ENCODE measurements around the gene HOXB5. TPM values are rescaled to one million over a fixed set of nuclear protein-coding genes. Genes with fewer than 3 reads are reported as not detected.

Gene HOXB5
- total and polyA plus RNA-seq, 2 donors (not counting 1 experiment from before 2014, with no cell fraction given): not detected

DNA sequence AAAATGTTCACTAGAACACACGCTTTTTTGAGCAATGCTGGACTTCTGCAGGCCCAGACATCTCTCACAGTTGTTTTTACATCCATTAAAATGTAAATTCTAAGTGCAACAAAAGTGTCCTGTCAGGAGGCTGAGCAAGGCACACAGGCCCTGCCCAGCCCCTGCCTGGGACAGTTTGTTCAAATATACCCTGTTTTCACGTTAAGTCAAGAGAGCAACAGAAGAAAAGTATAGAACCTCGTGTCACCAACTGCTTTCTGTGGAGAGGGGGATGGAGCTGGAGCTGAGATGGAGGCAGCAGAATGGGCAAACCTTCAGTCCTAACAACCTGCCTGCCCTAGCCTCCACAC, 44.3 kb downstream of the HOXB5 start:
- ChIA-PET POLR2A (interaction anchor here (0.7 kb wide), 1 partner anchor 441 kb away, joined by 4 read pairs; no protein-coding TSS in a partner anchor), CTCF (interaction anchor here (0.6 to 1.1 kb wide), 2 partner anchors 197 to 292 kb away, joined by 4 read pairs; no protein-coding TSS in a partner anchor)
- Mint-ChIP-seq H3K27ac (no peak overlapping the region), H3K4me3 (no peak overlapping the region), H3K9me3 (ENCODE audit: insufficient read depth) (no peaks in the 10 kb centered on the region), H3K4me1 (peaks cover 8% of the 10 kb centered on the region), H3K27me3 (peaks cover 37% of the 10 kb centered on the region)
- peaks cover 17 to 21% of the 10 kb centered on the region in 2 donors for H3K4me1 ChIP-seq (ENCODE audit: control insufficient read depth in 2 of 2, insufficient read depth in 2 of 2, low read length in 2 of 2)
- no peak for DNase-seq
- intact Hi-C loops (cut with micrococcal nuclease): loop anchor here (10.0 kb wide), 1 partner anchor 54 kb away; no protein-coding TSS in a partner anchor
- no peak overlapping the region for H3K4me2 ChIP-seq (replicated peaks; ENCODE audit: low read depth, low read length, poor library complexity, severe bottlenecking)
- H3K9me3 ChIP-seq (ENCODE audit: control extremely low read depth in 1 of 3, control insufficient read depth in 2 of 3, insufficient read depth in 1 of 3, low read length in 2 of 3): peaks cover 0 to 3% (median 0%) of the 10 kb centered on the region in 3 donors
- no peak overlapping the region for H3K4me3 ChIP-seq (ENCODE audit: control extremely low read depth in 1 of 5, extremely low read depth in 1 of 5, insufficient read depth in 1 of 5, low read depth in 2 of 5, low read length in 4 of 5)
- WGBS (ENCODE audit: insufficient coverage): 100% methylated on average over 1 of the region's 3 CpGs
- TF ChIP-seq EZH2 (IDR thresholded peaks at IDR 0.05; ENCODE audit: borderline replicate concordance, insufficient read depth, low read depth, low read length, poor library complexity, severe bottlenecking) (no peak), CTCF (IDR thresholded peaks at IDR 0.05) (no peak)
- H3K79me2 ChIP-seq (ENCODE audit: control insufficient read depth, insufficient read depth, low read length): no peaks in the 10 kb centered on the region
- no peaks in the 10 kb centered on the region for H4K20me1 ChIP-seq (ENCODE audit: control insufficient read depth, insufficient read depth, low read length, poor library complexity, severe bottlenecking)
- H3K9ac ChIP-seq (ENCODE audit: low read length): no peak overlapping the region
- no peak overlapping the region for H2AFZ ChIP-seq (ENCODE audit: insufficient read depth, low read depth, low read length, poor library complexity, severe bottlenecking)
- no peaks in the 10 kb centered on the region for H3K36me3 ChIP-seq (replicated peaks in 1 of 2; ENCODE audit: control extremely low read depth in 1 of 2, control insufficient read depth in 1 of 2, extremely low read depth in 1 of 2, insufficient read depth in 2 of 2, low read length in 1 of 2)
- peaks cover 0 to 31% (median 10%) of the 10 kb centered on the region in 4 experiments for H3K27me3 ChIP-seq (replicated peaks in 1 of 4; ENCODE audit: control extremely low read depth in 1 of 4, control insufficient read depth in 3 of 4, insufficient read depth in 4 of 4, low read length in 3 of 4)
- no peak overlapping the region for H3K27ac ChIP-seq (ENCODE audit: low read length in 2 of 2)
- ATAC-seq (ENCODE audit: low read depth): no peak

- intact Hi-C loops (cut with micrococcal nuclease): loop anchor here (10.0 kb wide), 1 partner anchor 54 kb away; no protein-coding TSS in a partner anchor
- Histone ChIP-seq H3K9me3 (ENCODE audit: control extremely low read depth in 1 of 3, control insufficient read depth in 2 of 3, insufficient read depth in 1 of 3, low read length in 2 of 3) (peaks cover 0 to 3% (median 0%) of the 10 kb centered on the region in 3 donors), H3K27me3 (replicated peaks in 1 of 4; ENCODE audit: control extremely low read depth in 1 of 4, control insufficient read depth in 3 of 4, insufficient read depth in 4 of 4, low read length in 3 of 4) (peaks cover 0 to 34% (median 12%) of the 10 kb centered on the region in 4 experiments), H3K79me2 (ENCODE audit: control insufficient read depth, insufficient read depth, low read length) (no peaks in the 10 kb centered on the region), H2AFZ (ENCODE audit: insufficient read depth, low read depth, low read length, poor library complexity, severe bottlenecking) (peak overlapping the region; percentile 24), H3K4me3 (ENCODE audit: control extremely low read depth in 1 of 5, extremely low read depth in 1 of 5, insufficient read depth in 1 of 5, low read depth in 2 of 5, low read length in 4 of 5) (peak overlapping the region in 1 of 5 experiments; percentile 25), H3K27ac (ENCODE audit: low read length in 2 of 2) (no peak overlapping the region), H3K4me1 (ENCODE audit: control insufficient read depth in 2 of 2, insufficient read depth in 2 of 2, low read length in 2 of 2) (peaks cover 23 to 27% of the 10 kb centered on the region in 2 donors), H3K36me3 (replicated peaks in 1 of 2; ENCODE audit: control extremely low read depth in 1 of 2, control insufficient read depth in 1 of 2, extremely low read depth in 1 of 2, insufficient read depth in 2 of 2, low read length in 1 of 2) (no peaks in the 10 kb centered on the region), H4K20me1 (ENCODE audit: control insufficient read depth, insufficient read depth, low read length, poor library complexity, severe bottlenecking) (no peaks in the 10 kb centered on the region), H3K4me2 (replicated peaks; ENCODE audit: low read depth, low read length, poor library complexity, severe bottlenecking) (peak overlapping the region; percentile 61), H3K9ac (ENCODE audit: low read length) (peak overlapping the region; percentile 36)
- ATAC-seq (ENCODE audit: low read depth): no peak
- Mint-ChIP-seq H3K27ac (no peak overlapping the region), H3K4me3 (no peak overlapping the region), H3K9me3 (ENCODE audit: insufficient read depth) (no peaks in the 10 kb centered on the region), H3K27me3 (peaks cover 42% of the 10 kb centered on the region), H3K4me1 (peaks cover 13% of the 10 kb centered on the region)
- POLR2A ChIA-PET: no interaction called here
- CTCF ChIA-PET: interaction anchor here (0.6 to 1.1 kb wide), 2 partner anchors 197 to 292 kb away, joined by 4 read pairs; no protein-coding TSS in a partner anchor
- TF ChIP-seq CTCF (IDR thresholded peaks at IDR 0.05) (no peak), EZH2 (IDR thresholded peaks at IDR 0.05; ENCODE audit: borderline replicate concordance, insufficient read depth, low read depth, low read length, poor library complexity, severe bottlenecking) (no peak)
- WGBS (ENCODE audit: insufficient coverage): no CpG with 5 or more reads among the region's 6 CpGs
- no peak for DNase-seq
Measured at GRCh38 chr17:48548523-48549280, 44.9 kb downstream of the HOXB5 start.
